ENCODE results near the gene SEL1L. TPM values are rescaled to one million over a fixed set of nuclear protein-coding genes. Genes with fewer than 3 reads are reported as not detected.
"Not testable (repeated sequence)": the region's sequence is repeated elsewhere in the genome, so short reads cannot be mapped to it uniquely, and the experiment has no call there.

SEL1L gene
- total RNA-seq, 2 experiments from 2014 or later, result 48.9 to 51.3 TPM

- H3K27ac Mint-ChIP-seq, result peak overlapping the region; percentile 82
- CTCF ChIA-PET; H3K4me3 Mint-ChIP-seq; H3K27me3 Mint-ChIP-seq (ENCODE audit: low read depth); DNase-seq; ATAC-seq; H3K9me3 Mint-ChIP-seq (ENCODE audit: insufficient read depth): not testable (repeated sequence)
- POLR2A ChIA-PET, result interaction anchor here (2.8 kb wide), 1 partner anchor 249 kb away, joined by 8 read pairs; the partner anchor contains the start of gene GTF2A1
- peaks cover 64% of the 10 kb centered on the region for H3K4me1 Mint-ChIP-seq (ENCODE audit: low read depth)
- H3K36me3 Mint-ChIP-seq (ENCODE audit: low read depth), result peaks cover 44% of the 10 kb centered on the region
These were observed 63.2 kb downstream of the SEL1L start for GRCh38 chr14:81470557-81470826.

GRCh38 chr14:81466854-81467253 is 66.8 kb downstream of the SEL1L start:
- H3K27ac Mint-ChIP-seq, result no peak overlapping the region
- CTCF ChIA-PET, result interaction anchor here (0.6 to 1.5 kb wide), 2 partner anchors 14 to 197 kb away, joined by 3 to 4 read pairs; no protein-coding TSS in a partner anchor
- H3K36me3 Mint-ChIP-seq (ENCODE audit: low read depth), result peaks cover 17% of the 10 kb centered on the region
- no peaks in the 10 kb centered on the region for H3K9me3 Mint-ChIP-seq (ENCODE audit: insufficient read depth)
- no peak overlapping the region for H3K4me3 Mint-ChIP-seq
- DNase-seq (no peak), ATAC-seq (no peak)
- POLR2A ChIA-PET, result no interaction called here
- H3K27me3 Mint-ChIP-seq (ENCODE audit: low read depth), result no peaks in the 10 kb centered on the region
- H3K4me1 Mint-ChIP-seq (ENCODE audit: low read depth), result peaks cover 41% of the 10 kb centered on the region

- H3K36me3 Mint-ChIP-seq (ENCODE audit: low read depth), result peaks cover 9% of the 10 kb centered on the region
- H3K27me3 Mint-ChIP-seq (ENCODE audit: low read depth), result no peaks in the 10 kb centered on the region
- H3K27ac Mint-ChIP-seq, result peak overlapping the region; percentile 73
- no peaks in the 10 kb centered on the region for H3K9me3 Mint-ChIP-seq (ENCODE audit: insufficient read depth)
- ChIA-PET POLR2A (interaction anchor here (1.1 to 1.4 kb wide), 2 partner anchors 247 to 295 kb away, joined by 3 read pairs; no protein-coding TSS in a partner anchor), CTCF (interaction anchor here (0.8 to 3.5 kb wide), 17 partner anchors 11 to 503 kb away, joined by 3 to 55 read pairs (median 9); partner anchors contain the start of genes GTF2A1 and SEL1L)
- DNase-seq (no peak), ATAC-seq (no peak)
- H3K4me1 Mint-ChIP-seq (ENCODE audit: low read depth), result peaks cover 29% of the 10 kb centered on the region
- peak overlapping the region; percentile 36 for H3K4me3 Mint-ChIP-seq
These were observed 68.0 kb downstream of the SEL1L start for GRCh38 chr14:81465507-81466228.

GRCh38 chr14:81465003-81465392 is 68.7 kb downstream of the SEL1L start:
- not testable (repeated sequence) for H3K9me3 Mint-ChIP-seq (ENCODE audit: insufficient read depth); DNase-seq; H3K27me3 Mint-ChIP-seq (ENCODE audit: low read depth); H3K36me3 Mint-ChIP-seq (ENCODE audit: low read depth)
- peak; percentile 51 for ATAC-seq
- ChIA-PET POLR2A (interaction anchor here (0.7 to 1.5 kb wide), 7 partner anchors 8 to 294 kb away, joined by 3 to 6 read pairs (median 4); partner anchors contain the start of gene GTF2A1), CTCF (interaction anchor here (0.6 to 3.5 kb wide), 51 partner anchors 8 to 532 kb away, joined by 3 to 55 read pairs (median 4); partner anchors contain the start of genes GTF2A1 and SEL1L)
- H3K27ac Mint-ChIP-seq, result peak overlapping the region; percentile 92
- H3K4me3 Mint-ChIP-seq, result peak overlapping the region; percentile 80
- peaks cover 22% of the 10 kb centered on the region for H3K4me1 Mint-ChIP-seq (ENCODE audit: low read depth)

- CTCF ChIA-PET, result interaction anchor here (0.6 to 3.5 kb wide), 52 partner anchors 9 to 531 kb away, joined by 3 to 55 read pairs (median 4); partner anchors contain the start of genes GTF2A1 and SEL1L
- H3K4me1 Mint-ChIP-seq (ENCODE audit: low read depth), result peaks cover 18% of the 10 kb centered on the region
- peak; percentile 87 for ATAC-seq
- H3K4me3 Mint-ChIP-seq, result peak overlapping the region; percentile 80
- DNase-seq, result peak; percentile 80
- H3K9me3 Mint-ChIP-seq (ENCODE audit: insufficient read depth), result no peaks in the 10 kb centered on the region
- H3K27me3 Mint-ChIP-seq (ENCODE audit: low read depth), result peaks cover under 1% of the 10 kb centered on the region
- POLR2A ChIA-PET, result interaction anchor here (0.7 to 1.5 kb wide), 7 partner anchors 9 to 294 kb away, joined by 3 to 6 read pairs (median 4); partner anchors contain the start of gene GTF2A1
- peak overlapping the region; percentile 92 for H3K27ac Mint-ChIP-seq
- no peaks in the 10 kb centered on the region for H3K36me3 Mint-ChIP-seq (ENCODE audit: low read depth)
These were observed 69.2 kb downstream of the SEL1L start for GRCh38 chr14:81464253-81465002.

GRCh38 chr14:81462356-81462755 is 71.3 kb downstream of the SEL1L start:
- H3K27me3 Mint-ChIP-seq (ENCODE audit: low read depth); POLR2A ChIA-PET; ATAC-seq: not testable (repeated sequence)

GRCh38 chr14:81459912-81460311 is 73.7 kb downstream of the SEL1L start:
- peaks cover 4% of the 10 kb centered on the region for H3K27me3 Mint-ChIP-seq (ENCODE audit: low read depth)
- H3K27ac Mint-ChIP-seq, result no peak overlapping the region
- DNase-seq, result no peak
- no peaks in the 10 kb centered on the region for H3K36me3 Mint-ChIP-seq (ENCODE audit: low read depth)
- ATAC-seq, result no peak
- ChIA-PET POLR2A (no interaction called here), CTCF (interaction anchor here (0.6 to 1.4 kb wide), 3 partner anchors 21 to 290 kb away, joined by 3 to 4 read pairs (median 3); no protein-coding TSS in a partner anchor)
- peaks cover 12% of the 10 kb centered on the region for H3K4me1 Mint-ChIP-seq (ENCODE audit: low read depth)
- H3K9me3 Mint-ChIP-seq (ENCODE audit: insufficient read depth), result no peaks in the 10 kb centered on the region
- H3K4me3 Mint-ChIP-seq, result no peak overlapping the region

More at GRCh38 chr14:81462356-81462755, 71.3 kb downstream of the SEL1L start:
- H3K4me3 Mint-ChIP-seq; H3K9me3 Mint-ChIP-seq (ENCODE audit: insufficient read depth); CTCF ChIA-PET; H3K27ac Mint-ChIP-seq; H3K36me3 Mint-ChIP-seq (ENCODE audit: low read depth); DNase-seq: not testable (repeated sequence)
- peaks cover 19% of the 10 kb centered on the region for H3K4me1 Mint-ChIP-seq (ENCODE audit: low read depth)

GRCh38 chr14:81458352-81458751 is 75.3 kb downstream of the SEL1L start:
- CTCF ChIA-PET, result interaction anchor here (6.9 kb wide), 1 partner anchor 188 kb away, joined by 71 read pairs; no protein-coding TSS in a partner anchor
- Mint-ChIP-seq H3K4me3 (no peak overlapping the region), H3K27ac (no peak overlapping the region), H3K36me3 (ENCODE audit: low read depth) (no peaks in the 10 kb centered on the region), H3K27me3 (ENCODE audit: low read depth) (peaks cover 6% of the 10 kb centered on the region), H3K4me1 (ENCODE audit: low read depth) (peaks cover 6% of the 10 kb centered on the region), H3K9me3 (ENCODE audit: insufficient read depth) (no peaks in the 10 kb centered on the region)
- no peak for ATAC-seq
- POLR2A ChIA-PET, result no interaction called here
- no peak for DNase-seq

GRCh38 chr14:81455390-81455789 is 78.3 kb downstream of the SEL1L start:
- ChIA-PET CTCF (interaction anchor here (1.0 to 6.9 kb wide), 3 partner anchors 9 to 190 kb away, joined by 3 to 71 read pairs (median 35); no protein-coding TSS in a partner anchor), POLR2A (interaction anchor here (0.6 kb wide), 1 partner anchor 15 kb away, joined by 3 read pairs; no protein-coding TSS in a partner anchor)
- Mint-ChIP-seq H3K4me1 (ENCODE audit: low read depth) (peaks cover 14% of the 10 kb centered on the region), H3K9me3 (ENCODE audit: insufficient read depth) (no peaks in the 10 kb centered on the region), H3K27me3 (ENCODE audit: low read depth) (peaks cover 13% of the 10 kb centered on the region), H3K36me3 (ENCODE audit: low read depth) (no peaks in the 10 kb centered on the region), H3K27ac (no peak overlapping the region), H3K4me3 (no peak overlapping the region)
- no peak for ATAC-seq
- no peak for DNase-seq

- Mint-ChIP-seq H3K9me3 (ENCODE audit: insufficient read depth) (no peaks in the 10 kb centered on the region), H3K4me1 (ENCODE audit: low read depth) (peaks cover 14% of the 10 kb centered on the region), H3K27ac (no peak overlapping the region), H3K27me3 (ENCODE audit: low read depth) (peaks cover 16% of the 10 kb centered on the region), H3K36me3 (ENCODE audit: low read depth) (no peaks in the 10 kb centered on the region), H3K4me3 (no peak overlapping the region)
- DNase-seq (no peak), ATAC-seq (no peak)
- ChIA-PET CTCF (interaction anchor here (0.9 to 6.9 kb wide), 4 partner anchors 10 to 224 kb away, joined by 3 to 71 read pairs (median 20); no protein-coding TSS in a partner anchor), POLR2A (no interaction called here)
These were observed 79.0 kb downstream of the SEL1L start for GRCh38 chr14:81454572-81455218.

- H3K9me3 Mint-ChIP-seq (ENCODE audit: insufficient read depth), result no peaks in the 10 kb centered on the region
- H3K36me3 Mint-ChIP-seq (ENCODE audit: low read depth), result no peaks in the 10 kb centered on the region
- ChIA-PET POLR2A (no interaction called here), CTCF (interaction anchor here (0.6 to 6.9 kb wide), 15 partner anchors 9 to 466 kb away, joined by 3 to 71 read pairs (median 4); no protein-coding TSS in a partner anchor)
- DNase-seq (peak; percentile 67), ATAC-seq (peak; percentile 74)
- no peak overlapping the region for H3K27ac Mint-ChIP-seq
- peaks cover 19% of the 10 kb centered on the region for H3K27me3 Mint-ChIP-seq (ENCODE audit: low read depth)
- peaks cover 10% of the 10 kb centered on the region for H3K4me1 Mint-ChIP-seq (ENCODE audit: low read depth)
- H3K4me3 Mint-ChIP-seq, result no peak overlapping the region
These were observed 80.4 kb downstream of the SEL1L start for GRCh38 chr14:81453166-81453766.
